WI38 (cell line): ENCODE results near the gene SH3PXD2B.

Experiments used
- H3K4me3 ChIP-seq: 2 replicates; pipeline ENCODE4 v1.5.1; 2011; ENCODE audit warnings: low read depth, mild to moderate bottlenecking, control low read depth, low read length
- CTCF ChIP-seq: IDR thresholded peaks from 2 replicates; pipeline ENCODE4 v1.5.1; 2012; ENCODE audit warnings: low read depth, mild to moderate bottlenecking, control low read depth, low read length

The SH3PXD2B gene

GRCh38 chr5:172280317-172280716, 174.0 kb downstream of the SH3PXD2B start:
- TF ChIP-seq CTCF, result no peak
- H3K4me3 ChIP-seq, result no peak overlapping the region

GRCh38 chr5:172278356-172278755, 176.0 kb downstream of the SH3PXD2B start:
- H3K4me3 ChIP-seq, result no peak overlapping the region
- no peak for TF ChIP-seq CTCF

DNA sequence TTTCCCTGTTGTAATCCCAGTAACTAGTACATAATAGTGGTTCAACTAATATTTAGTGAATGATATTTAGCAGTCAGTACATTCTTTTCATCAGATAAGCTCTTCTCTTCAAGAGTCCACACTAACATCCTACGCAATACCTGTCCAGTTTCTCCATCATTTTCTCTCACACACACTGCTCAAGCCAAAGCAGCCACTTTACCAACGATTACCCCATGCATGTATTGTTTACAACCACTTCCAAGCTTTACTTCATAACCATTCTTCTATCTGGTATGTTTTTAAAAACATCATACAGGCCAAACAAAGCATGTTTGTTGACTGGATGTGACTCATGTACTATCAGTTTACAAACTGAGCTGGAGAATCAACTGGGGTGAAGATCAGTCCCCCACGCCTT, 178.1 kb downstream of the SH3PXD2B start:
- H3K4me3 ChIP-seq, result no peak overlapping the region
- TF ChIP-seq CTCF, result no peak
